NCI-H526 (cell line): ENCODE results near the gene RSRC1.
A peak's percentile ranks its signal among the peaks of the same experiment; 100 is the strongest.

ENCODE experiments used
- DNase-seq, 2 experiments: peaks; one replicate each; lab custom pipeline; 2025; lab: John Stamatoyannopoulos, UW

The RSRC1 gene

DNA sequence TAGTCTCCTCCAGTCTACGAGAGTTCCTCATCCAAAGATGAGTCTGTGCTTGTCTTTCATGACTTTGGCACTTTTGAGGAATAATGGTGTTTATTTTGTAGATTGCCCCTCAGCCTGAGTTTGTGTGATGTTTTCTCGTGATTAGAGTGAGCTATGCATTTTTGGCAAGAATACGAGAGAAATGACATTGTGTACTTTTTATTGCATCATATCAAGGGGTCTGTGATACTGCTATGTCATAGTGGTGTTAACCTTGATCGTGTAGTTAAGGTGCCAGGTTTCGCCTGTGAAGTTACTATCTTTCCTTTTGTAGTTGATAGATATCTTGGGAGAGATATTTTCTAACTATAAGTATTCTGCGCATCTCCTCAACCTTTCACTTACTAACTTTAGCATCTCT, 18.9 kb downstream of the RSRC1 start:
- DNase-seq, result no peak

DNA sequence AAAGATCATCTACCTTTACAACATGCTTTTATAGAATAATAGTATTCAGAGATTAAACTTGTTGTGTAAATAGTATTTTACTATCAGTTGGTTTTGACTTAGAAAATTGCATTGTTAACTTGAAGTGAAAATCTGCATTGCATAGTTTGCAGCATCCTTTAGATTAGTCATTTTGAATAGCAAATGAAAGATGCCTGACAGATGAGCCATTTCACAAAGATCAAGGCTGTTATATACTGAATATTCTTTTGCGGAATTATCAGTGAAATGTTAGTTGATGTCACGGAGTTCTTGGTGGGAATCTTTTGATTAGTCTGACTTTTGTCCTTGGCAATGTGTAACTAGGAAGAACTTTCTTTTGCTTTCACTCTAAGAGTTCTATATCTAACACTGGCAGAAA, 24.5 kb downstream of the RSRC1 start:
- DNase-seq, result no peak

DNA sequence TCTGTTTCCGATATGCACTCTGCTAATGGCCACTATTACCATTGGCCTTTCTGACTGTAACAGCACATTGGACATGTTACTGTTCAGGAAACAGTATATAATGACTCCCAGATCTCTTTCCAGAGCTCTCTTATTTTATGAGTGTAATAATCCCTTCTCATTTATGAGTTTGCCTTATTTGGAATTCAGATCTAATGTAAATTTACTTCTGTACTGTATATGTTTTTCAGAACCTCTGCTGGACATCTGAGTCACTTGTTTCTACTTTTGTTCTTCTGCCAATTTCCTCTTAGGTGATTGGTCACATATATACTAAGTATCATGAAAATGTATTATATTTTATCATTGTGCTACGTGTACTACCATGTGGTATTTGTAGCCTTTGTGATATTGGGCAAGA, 30.5 kb downstream of the RSRC1 start:
- no peak for DNase-seq

DNA sequence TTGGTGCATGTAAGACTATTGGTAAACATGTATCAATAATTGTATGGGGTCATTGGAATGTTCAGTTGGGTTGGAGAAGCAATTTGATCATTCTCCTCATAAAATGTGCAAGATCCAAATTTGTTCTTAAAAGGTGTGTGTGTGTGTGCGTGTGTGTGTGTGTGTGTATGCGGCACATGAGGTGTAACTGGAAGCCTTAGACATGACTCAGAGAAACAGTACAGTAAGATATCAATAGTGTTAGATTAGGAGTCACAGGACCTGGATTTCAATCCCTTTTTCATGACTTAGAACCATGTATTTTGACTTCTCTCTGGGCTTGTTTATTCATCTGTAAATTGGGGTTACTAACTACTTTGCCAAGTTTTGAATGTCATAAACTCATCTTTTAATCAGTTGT, 38.3 kb downstream of the RSRC1 start:
- DNase-seq, result no peak

DNA sequence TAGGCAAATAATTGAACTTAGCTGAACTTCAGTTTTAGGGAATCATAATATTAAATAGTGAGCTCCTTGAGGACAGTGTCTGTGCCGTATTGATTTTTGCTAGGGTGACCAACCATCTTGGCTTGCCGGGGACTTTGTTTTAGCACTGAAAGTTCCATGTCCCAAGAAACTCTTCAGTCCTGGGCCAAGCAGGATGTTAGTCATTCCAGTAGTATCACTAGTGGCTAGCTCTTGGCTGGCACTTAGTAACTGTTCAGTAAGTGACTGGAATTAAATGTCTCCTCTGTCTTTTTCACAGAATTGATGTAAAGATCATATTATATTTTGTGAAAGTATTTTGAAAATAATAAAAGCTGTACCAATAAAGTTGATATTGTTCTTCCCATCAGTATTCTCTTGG, 42.3 kb downstream of the RSRC1 start:
- no peak for DNase-seq

DNA sequence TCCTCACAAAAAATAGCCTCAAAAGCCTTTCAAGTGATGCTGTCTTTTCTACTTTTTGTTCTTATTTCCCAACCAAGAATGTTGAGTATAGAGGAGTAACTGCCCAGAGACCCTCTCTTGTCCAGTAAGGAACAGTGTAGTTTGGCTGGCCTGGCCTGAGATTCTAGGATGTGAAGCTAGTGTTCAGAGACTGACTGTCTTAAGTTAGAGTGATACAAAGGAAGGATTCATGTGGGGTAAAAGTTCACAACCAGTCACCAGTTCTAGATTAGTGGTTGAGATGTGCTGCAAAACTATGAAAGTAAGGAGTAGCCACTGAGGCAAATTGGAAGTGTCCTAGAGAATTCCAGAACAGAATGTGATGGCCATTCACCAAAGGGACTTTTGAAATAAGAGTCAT, 49.1 kb downstream of the RSRC1 start:
- no peak for DNase-seq

DNA sequence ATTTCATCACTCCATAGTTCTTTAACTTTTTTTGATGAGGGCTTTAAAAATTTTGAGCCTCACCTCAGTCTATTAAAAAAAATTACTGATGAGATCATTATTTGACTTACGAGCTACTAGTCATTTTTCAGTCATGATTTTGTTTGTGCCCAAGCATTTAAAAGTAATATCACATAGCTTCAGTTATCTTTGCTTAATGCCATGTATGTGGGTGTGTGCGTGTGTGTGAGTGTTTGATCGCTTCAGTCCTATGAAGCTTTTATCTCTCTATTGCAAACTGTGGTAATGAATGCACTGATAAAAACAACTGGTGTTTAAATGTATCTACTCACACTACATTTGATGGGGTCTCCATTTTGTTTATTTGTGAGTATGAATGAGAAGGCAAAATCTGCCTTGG, 49.8 kb downstream of the RSRC1 start:
- DNase-seq, result no peak

DNA sequence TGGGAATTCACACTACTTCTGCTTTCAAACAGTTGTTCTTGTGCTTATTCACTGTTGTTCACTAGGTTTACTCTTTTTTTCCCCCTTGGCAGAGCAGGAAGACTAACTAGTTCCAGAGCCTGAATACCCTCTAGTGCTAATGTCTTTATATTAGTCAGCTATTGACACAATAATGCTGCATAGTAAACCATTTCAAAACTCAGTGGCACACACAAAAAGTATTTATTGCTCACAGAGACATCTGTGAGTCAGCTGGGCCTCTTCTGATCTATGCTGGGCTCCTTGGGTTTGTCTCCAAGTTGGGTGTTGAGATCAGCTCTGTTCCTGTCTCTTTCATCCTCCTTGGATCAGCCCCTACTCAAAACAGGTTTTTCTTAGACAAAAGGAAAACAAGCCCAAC, 51.1 kb downstream of the RSRC1 start:
- no peak for DNase-seq

DNA sequence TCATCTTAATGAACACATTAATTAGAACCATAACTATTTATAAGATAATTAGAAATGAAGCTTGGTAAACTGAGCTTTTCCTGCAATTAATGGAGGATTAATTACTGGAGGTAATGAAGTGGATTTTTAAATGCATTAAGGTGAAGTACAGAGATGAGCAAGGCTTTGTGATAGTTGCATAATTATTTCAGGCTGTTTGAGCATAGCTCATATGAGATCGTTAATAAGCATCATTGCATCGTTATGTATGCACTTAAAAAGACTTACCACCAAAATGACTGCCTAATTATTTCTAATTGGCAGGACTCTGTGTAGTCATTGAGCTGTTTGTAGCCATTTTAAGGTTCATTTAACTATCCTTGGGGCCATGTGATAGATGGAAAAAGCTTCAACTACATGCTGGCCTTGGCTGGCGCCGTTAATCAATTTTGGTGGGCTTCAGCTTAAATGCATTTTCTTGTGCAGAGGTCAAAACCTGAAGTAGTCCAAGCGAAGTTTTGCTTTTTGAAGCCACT, 55.3 kb downstream of the RSRC1 start:
- DNase-seq, result no peak

DNA sequence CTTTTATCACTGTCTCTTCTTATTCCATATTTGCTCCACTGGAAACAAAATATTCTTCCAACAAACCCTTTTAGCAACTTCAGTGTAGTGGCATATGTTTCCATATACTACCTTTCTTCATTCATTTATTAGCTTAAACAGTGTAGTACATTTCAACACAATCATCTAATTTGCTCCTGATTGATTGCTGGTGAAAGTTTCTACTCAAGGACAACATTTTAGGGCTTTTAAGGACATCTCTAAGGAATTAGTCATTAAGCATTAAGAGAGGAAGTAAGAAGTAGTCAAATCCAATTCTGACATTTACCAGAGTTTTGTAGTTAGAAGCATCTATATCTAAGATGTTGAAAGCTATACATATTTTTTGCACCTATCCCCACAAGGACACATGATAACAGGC, 55.8 kb downstream of the RSRC1 start:
- no peak for DNase-seq

DNA sequence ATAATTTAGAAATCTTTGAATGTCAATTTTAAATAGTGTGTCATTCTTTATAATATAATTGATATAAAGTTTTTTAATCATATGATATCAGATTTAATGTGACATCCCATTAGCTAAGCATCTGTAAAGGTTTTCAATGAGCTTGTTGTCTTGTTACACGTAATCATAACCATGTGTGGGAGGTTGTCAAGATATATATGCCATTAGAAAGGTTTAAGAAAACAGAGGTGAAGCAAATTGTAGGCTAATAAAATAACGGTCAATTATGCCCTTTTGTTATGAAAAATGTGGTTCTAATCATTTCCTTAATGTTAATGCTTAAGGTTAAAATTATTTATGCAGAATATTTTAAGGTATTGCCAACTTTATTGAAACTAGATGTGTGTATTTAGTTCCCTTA, 56.3 kb downstream of the RSRC1 start:
- no peak for DNase-seq

DNA sequence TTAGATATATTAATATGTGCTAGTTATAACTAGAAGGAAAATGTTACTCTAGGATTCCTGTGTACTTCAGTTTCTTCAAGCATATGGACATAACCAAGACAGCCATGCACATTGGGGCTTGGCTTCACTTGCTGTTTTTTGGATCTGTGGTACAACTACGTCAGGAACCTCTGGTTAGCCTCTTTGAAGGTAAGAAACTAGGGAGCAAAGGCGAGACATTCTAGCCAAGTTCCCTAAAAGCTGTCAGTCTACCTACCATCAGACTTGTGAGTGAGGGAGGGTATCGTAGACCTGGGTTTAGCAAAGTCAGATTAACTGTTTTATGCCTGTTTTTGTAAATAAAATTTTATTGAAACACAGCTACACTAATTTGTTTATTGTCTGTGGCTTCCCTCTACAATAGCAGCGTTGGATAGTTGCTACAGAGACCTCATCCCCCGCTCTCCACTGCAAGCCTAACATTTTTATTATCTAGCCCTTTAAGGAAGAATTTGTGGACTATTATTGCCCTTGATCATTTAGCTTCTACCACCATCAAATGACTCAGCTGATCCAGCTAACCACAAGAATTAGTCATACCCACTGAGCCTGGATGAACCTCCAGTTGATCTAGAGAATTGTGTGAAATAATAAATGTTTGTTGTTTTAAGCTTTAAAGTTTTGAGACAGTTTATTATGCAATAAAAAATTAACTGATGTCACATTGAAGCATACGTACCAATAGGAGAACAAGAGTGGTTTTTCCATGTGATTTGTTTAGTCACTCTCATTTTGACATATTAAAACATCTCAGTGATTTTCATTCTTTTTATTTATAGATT, 58.1 kb downstream of the RSRC1 start:
- DNase-seq, result no peak

DNA sequence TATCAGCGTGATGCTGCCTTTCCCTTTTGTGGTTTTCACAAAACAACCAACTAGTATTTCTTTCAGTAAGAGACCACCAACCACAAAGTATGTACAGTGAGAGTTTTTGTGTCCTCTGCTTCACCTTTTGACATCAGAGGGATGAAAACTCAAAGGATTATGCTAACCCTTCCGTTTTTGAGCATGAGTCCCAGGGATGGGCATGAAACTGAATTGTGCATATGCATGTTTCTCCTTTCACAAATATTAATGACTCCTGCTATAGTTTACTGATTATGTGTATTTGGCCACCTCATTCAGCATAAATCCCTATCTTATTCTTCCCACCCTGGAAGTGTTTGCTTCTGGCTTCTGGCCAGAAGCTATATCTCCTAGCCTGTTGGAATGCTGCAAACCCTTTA, 59.2 kb downstream of the RSRC1 start:
- DNase-seq, result no peak

DNA sequence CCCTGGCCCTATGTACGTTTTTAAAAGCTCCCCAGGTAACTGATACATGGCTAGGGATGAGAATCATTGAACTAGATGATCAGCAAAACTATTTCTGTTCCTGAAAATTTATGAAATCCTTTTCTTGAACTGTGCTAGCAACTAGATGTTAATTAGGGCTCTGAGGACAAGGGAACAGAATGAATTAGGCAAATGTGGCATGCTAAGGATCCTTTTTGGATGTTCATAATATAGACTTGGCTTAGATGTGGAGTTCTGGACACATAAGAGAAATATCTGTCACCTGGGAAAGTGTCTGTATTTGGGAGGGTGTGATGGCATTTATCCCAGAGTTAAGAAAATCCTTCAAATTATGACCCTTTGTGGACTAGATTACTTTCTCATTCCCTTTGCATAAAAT, 71.2 kb downstream of the RSRC1 start:
- DNase-seq, result no peak

DNA sequence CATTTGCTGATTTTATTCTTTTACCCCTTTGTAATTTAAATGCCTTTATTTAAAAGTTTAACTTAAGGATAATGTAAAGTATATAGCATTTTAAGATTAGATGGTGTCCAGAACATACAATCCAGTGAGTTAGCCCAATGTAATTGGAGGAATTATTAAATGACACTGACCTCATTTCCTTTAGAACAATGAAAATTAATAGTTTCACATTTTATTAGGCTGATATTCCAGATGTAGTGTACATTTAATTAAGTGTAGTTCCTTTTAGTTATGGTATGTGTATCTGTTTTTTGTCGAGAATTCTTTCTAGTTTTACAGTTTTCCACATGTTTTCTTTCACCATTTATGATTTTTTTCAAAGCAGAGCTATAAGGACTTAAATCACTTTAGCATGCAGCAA, 75.8 kb downstream of the RSRC1 start:
- DNase-seq, result no peak

DNA sequence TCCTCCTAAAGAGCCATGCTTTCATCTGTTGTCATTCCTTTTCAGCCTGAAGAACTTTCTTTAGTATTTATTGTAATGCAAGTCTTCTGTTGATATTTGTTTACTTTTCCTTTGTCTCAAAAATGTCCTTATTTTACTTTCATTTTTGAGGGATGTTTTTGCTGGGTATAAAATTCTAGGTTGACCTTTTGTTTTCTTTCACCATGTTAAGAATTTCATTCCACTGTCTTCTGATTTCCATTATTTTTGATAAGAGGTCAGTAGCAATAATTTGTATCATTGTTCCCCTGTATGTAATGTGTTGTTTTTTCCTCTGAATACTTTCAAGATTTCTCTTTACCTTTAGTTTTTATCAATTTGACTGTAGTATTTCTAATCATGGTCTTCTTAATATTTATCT, 91.1 kb downstream of the RSRC1 start:
- no peak for DNase-seq

DNA sequence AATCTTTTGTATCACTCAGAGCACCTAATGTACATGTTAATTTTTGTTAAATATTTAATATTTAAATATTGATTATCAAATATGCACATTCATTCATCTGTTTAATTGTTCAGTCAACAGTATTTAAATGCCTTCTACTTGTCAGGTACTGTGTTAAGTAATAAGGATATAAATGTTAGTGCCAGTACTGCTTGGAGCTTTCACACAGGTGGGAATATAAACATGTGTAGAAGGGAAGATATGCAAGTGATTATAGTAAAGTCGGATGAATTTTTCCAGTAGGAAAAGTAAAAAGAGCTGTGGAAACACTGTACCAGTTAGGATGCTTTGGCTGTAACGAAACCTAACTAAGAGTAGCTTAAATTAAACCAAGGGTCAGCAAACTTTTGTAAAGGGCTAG, 95.4 kb downstream of the RSRC1 start:
- no peak for DNase-seq

DNA sequence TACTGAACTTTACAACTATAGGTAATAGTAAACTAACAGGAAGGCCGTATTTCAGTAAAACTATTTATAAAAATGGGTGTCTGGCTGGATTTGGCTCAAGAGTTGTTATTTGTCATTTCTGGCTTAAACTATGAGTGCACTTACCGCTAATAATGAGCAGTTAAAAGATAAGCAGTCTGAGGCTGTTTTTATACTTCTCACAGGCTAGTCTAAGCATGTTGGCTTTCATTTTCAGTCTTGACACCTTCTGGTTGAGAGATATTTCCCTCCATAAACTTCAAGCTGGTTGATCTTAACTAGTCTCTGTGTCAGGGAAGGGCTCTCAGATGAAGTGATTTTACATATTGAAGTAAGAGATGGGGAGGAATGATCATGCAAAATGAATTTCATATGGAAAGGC, 96.1 kb downstream of the RSRC1 start:
- no peak for DNase-seq

DNA sequence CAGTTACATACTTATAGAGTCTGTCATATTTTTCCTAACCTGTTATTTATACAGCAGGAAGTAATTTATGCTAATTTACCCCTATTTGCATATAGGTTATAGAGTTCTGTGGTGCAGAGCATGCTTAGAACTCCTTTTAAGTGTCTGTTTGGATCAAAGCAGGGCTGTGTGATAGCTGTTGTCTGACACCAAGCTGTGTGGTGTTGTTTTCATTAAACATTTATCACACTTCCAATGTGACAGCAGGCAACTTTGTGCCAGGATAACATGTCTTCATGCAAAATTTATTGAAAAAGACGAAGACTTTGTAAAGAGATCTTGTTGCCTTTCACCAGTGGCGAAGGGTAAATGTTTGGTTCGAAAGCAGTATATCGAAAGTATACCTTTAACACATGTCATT, 100.2 kb downstream of the RSRC1 start:
- peak; percentile 25 to 65 for DNase-seq

DNA sequence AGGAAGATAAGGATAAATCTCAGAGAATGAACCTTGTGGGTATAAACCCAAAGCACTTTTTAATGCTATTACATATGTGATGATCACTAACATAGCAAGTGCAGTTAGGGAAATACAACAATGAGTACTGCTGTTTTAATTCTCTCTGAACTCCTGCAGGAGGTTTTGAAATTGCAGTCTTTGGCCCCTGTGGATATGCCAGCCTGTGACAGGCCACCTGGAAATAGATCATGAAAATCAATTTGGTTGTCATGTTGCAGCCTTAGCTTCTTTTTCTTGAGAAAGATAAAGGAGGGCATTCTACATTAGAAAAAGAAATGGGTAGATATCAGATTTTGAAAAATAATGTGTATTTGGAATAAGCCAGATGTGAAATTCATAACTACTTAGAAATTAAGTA, 103.6 kb downstream of the RSRC1 start:
- no peak for DNase-seq

DNA sequence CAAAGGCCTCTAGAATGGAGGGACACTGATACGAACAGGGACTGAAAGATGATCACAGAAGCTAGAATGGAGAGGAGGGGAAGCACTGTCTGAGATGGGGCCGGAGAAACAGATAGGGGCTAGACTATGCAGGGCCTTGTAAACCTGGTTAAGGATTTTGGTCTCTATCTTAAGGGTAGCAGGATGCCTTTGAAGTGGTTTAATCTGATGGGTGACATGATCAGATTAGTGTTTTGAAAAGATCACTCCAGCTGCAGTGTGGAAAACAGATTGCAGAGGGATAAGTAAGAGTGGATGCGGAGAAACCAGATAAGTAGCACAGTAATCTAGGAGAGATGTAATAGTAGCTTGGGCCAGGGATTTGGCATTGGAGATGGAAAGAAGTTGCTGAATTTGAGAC, 108.1 kb downstream of the RSRC1 start:
- DNase-seq, result no peak

DNA sequence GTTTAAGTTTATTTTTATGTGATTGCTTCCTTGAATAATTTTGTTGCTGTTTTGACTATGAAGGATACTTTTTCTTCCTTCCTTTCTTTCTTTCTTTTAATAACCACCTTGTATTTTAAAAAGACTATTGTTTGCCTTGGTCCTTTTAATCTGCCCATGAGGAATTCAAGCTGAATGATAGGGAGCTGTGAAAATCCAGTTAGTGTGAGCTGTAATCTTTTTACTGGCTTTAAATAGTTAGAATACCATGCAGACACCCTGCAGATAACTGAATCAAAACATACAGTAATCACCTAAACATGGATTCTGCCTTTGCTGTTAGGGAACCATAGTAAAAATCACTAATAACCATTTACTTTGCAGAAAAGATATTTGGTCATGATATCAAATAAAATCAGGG, 110.7 kb downstream of the RSRC1 start:
- DNase-seq, result no peak

DNA sequence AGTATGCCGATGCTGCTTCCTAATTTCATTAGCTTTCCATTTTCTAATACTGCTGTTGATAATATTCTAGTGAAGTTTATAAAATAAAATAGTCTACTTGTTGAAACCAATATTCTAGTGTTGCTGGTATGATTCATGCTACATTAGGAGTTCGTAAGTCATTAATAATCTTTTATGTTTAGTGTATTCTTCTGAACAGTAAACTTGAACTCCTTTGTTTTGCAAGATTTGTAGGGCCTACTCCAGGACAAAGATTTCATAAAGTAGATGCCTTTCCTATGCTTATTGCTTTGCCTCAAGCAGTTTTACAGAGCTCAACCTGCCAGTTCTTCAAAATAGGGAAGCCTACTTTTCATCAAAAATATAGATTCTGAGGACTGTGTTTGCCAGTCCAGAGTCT, 111.5 kb downstream of the RSRC1 start:
- DNase-seq, result no peak

DNA sequence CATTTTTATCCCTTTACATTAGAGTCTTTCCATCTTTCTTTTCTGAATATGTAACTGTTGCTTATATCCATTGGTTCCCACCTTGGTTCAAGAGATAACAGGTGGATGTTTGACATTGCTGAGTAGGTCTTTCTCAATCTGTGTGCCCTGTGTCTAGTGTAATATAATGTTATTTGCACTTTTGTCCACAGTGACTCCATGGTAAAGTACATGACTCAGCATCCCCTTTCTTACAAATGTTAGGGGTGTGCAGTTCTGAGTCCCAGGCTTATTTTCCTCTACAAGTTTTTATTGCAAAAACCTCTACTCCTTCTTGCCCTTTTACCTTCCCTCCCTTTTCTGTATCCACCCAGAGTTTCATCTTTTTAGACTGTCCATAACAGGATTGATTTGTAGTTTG, 116.5 kb downstream of the RSRC1 start:
- no peak for DNase-seq
